ENCODE results near the gene SERPINA4.

The SERPINA4 gene

DNA sequence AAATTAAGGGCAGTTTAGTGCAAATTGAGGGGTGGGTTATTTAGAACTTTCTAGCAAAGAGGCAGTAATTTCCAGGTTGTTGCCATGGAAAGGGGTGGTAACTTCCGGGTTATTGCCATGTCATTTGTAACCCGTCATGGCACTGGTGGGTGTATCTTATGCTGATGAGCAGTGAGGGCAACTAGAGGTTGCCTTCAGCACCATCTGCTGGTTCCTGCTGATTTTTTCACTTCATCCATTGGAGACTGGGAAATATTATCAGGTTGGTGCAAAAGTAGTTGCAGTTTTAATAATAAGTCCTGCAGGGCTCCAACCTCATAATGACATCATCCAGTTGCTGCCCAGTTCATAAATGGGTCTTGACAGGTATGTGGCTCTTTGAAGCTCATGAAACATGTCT, 24.4 kb upstream of the SERPINA4 start:
- H3K27ac ChIP-seq (ENCODE audit: extremely low read depth, low read depth, low read length), result no peak overlapping the region
- no peaks in the 10 kb centered on the region for H3K9me3 ChIP-seq (ENCODE audit: control insufficient read depth, insufficient read depth, low read depth, low read length)
- ChIA-PET POLR2A (no interaction called here), CTCF (no interaction called here)
- H3K4me1 ChIP-seq (ENCODE audit: control insufficient read depth, insufficient read depth, low read length), result no peaks in the 10 kb centered on the region
- no peaks in the 10 kb centered on the region for H3K36me3 ChIP-seq (ENCODE audit: control insufficient read depth in 2 of 2, insufficient read depth in 1 of 2, low read length in 2 of 2)
- H3K4me3 ChIP-seq (ENCODE audit: low read depth, low read length), result no peak overlapping the region
- TF ChIP-seq, protein P1, sequence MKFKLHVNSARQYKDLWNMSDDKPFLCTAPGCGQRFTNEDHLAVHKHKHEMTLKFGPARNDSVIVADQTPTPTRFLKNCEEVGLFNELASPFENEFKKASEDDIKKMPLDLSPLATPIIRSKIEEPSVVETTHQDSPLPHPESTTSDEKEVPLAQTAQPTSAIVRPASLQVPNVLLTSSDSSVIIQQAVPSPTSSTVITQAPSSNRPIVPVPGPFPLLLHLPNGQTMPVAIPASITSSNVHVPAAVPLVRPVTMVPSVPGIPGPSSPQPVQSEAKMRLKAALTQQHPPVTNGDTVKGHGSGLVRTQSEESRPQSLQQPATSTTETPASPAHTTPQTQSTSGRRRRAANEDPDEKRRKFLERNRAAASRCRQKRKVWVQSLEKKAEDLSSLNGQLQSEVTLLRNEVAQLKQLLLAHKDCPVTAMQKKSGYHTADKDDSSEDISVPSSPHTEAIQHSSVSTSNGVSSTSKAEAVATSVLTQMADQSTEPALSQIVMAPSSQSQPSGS (tag by site-specific recombination; IDR thresholded peaks at IDR 0.05; ENCODE audit: low read depth), result peak; percentile 55
- TF ChIP-seq MYNN (tag by site-specific recombination; IDR thresholded peaks at IDR 0.05; ENCODE audit: borderline replicate concordance) (no peak), SETDB1 (IDR thresholded peaks at IDR 0.05; ENCODE audit: insufficient read length, low read length) (peak; percentile 33), ZNF791 (tag by site-specific recombination; IDR thresholded peaks at IDR 0.05) (no peak), YY2 (tag by site-specific recombination; IDR thresholded peaks at IDR 0.05) (no peak), ZFP3 (tag by site-specific recombination; IDR thresholded peaks at IDR 0.05; ENCODE audit: low read depth) (no peak), ZBTB48 (tag by site-specific recombination; IDR thresholded peaks at IDR 0.05) (no peak), ZIC2 (tag by site-specific recombination; IDR thresholded peaks at IDR 0.05) (no peak), ZNF423 (tag by site-specific recombination; IDR thresholded peaks at IDR 0.05) (no peak), ZNF146 (tag by site-specific recombination; IDR thresholded peaks at IDR 0.05) (no peak), ZBTB21 (tag by site-specific recombination; IDR thresholded peaks at IDR 0.05) (no peak), MZF1 (tag by site-specific recombination; IDR thresholded peaks at IDR 0.05; ENCODE audit: borderline replicate concordance) (no peak), ZNF391 (tag by site-specific recombination; IDR thresholded peaks at IDR 0.05; ENCODE audit: borderline replicate concordance, low read depth) (no peak), ZNF394 (tag by site-specific recombination; IDR thresholded peaks at IDR 0.05; ENCODE audit: borderline replicate concordance) (no peak), ZNF16 (tag by site-specific recombination; IDR thresholded peaks at IDR 0.05; ENCODE audit: low read depth) (no peak), BCL11A (tag by site-specific recombination; IDR thresholded peaks at IDR 0.05; ENCODE audit: low read depth) (no peak), ZNF610 (tag by site-specific recombination; IDR thresholded peaks at IDR 0.05; ENCODE audit: borderline replicate concordance) (no peak), ZFHX2 (tag by site-specific recombination; conservative IDR thresholded peaks at IDR 0.05) (no peak), ZNF521 (tag by site-specific recombination; IDR thresholded peaks at IDR 0.05) (no peak), ZNF558 (tag by site-specific recombination; IDR thresholded peaks at IDR 0.05) (no peak), ZNF549 (tag by site-specific recombination; IDR thresholded peaks at IDR 0.05) (peak; percentile 86)
- TF ChIP-seq, protein P2, sequence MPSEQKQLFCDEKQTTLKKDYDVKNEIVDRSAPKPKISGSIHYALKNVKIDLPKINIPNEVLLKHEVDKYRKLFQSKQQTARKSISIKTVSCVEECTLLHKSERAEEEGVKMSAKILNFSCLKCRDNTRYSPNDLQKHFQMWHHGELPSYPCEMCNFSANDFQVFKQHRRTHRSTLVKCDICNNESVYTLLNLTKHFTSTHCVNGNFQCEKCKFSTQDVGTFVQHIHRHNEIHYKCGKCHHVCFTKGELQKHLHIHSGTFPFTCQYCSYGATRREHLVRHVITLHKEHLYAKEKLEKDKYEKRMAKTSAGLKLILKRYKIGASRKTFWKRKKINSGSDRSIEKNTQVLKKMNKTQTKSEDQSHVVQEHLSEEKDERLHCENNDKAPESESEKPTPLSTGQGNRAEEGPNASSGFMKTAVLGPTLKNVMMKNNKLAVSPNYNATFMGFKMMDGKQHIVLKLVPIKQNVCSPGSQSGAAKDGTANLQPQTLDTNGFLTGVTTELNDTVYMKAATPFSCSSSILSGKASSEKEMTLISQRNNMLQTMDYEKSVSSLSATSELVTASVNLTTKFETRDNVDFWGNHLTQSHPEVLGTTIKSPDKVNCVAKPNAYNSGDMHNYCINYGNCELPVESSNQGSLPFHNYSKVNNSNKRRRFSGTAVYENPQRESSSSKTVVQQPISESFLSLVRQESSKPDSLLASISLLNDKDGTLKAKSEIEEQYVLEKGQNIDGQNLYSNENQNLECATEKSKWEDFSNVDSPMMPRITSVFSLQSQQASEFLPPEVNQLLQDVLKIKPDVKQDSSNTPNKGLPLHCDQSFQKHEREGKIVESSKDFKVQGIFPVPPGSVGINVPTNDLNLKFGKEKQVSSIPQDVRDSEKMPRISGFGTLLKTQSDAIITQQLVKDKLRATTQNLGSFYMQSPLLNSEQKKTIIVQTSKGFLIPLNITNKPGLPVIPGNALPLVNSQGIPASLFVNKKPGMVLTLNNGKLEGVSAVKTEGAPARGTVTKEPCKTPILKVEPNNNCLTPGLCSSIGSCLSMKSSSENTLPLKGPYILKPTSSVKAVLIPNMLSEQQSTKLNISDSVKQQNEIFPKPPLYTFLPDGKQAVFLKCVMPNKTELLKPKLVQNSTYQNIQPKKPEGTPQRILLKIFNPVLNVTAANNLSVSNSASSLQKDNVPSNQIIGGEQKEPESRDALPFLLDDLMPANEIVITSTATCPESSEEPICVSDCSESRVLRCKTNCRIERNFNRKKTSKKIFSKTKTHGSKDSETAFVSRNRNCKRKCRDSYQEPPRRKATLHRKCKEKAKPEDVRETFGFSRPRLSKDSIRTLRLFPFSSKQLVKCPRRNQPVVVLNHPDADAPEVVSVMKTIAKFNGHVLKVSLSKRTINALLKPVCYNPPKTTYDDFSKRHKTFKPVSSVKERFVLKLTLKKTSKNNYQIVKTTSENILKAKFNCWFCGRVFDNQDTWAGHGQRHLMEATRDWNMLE (tag by site-specific recombination; conservative IDR thresholded peaks at IDR 0.05; ENCODE audit: low read depth), result 0 out of 2 replicates have a peak, but pooled peaks have one; percentile 39
- TF ChIP-seq, protein P3, sequence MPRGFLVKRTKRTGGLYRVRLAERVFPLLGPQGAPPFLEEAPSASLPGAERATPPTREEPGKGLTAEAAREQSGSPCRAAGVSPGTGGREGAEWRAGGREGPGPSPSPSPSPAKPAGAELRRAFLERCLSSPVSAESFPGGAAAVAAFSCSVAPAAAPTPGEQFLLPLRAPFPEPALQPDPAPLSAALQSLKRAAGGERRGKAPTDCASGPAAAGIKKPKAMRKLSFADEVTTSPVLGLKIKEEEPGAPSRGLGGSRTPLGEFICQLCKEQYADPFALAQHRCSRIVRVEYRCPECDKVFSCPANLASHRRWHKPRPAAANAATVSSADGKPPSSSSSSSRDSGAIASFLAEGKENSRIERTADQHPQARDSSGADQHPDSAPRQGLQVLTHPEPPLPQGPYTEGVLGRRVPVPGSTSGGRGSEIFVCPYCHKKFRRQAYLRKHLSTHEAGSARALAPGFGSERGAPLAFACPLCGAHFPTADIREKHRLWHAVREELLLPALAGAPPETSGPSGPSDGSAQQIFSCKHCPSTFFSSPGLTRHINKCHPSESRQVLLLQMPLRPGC (tag by site-specific recombination; IDR thresholded peaks at IDR 0.05), result no peak
- TF ChIP-seq, protein P4, sequence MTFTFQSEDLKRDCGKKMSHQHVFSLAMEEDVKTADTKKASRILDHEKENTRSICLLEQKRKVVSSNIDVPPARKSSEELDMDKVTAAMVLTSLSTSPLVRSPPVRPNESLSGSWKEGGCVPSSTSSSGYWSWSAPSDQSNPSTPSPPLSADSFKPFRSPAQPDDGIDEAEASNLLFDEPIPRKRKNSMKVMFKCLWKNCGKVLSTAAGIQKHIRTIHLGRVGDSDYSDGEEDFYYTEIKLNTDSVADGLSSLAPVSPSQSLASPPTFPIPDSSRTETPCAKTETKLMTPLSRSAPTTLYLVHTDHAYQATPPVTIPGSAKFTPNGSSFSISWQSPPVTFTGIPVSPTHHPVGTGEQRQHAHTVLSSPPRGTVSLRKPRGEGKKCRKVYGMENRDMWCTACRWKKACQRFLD (tag by site-specific recombination; IDR thresholded peaks at IDR 0.05), result no peak
- TF ChIP-seq, protein P5, sequence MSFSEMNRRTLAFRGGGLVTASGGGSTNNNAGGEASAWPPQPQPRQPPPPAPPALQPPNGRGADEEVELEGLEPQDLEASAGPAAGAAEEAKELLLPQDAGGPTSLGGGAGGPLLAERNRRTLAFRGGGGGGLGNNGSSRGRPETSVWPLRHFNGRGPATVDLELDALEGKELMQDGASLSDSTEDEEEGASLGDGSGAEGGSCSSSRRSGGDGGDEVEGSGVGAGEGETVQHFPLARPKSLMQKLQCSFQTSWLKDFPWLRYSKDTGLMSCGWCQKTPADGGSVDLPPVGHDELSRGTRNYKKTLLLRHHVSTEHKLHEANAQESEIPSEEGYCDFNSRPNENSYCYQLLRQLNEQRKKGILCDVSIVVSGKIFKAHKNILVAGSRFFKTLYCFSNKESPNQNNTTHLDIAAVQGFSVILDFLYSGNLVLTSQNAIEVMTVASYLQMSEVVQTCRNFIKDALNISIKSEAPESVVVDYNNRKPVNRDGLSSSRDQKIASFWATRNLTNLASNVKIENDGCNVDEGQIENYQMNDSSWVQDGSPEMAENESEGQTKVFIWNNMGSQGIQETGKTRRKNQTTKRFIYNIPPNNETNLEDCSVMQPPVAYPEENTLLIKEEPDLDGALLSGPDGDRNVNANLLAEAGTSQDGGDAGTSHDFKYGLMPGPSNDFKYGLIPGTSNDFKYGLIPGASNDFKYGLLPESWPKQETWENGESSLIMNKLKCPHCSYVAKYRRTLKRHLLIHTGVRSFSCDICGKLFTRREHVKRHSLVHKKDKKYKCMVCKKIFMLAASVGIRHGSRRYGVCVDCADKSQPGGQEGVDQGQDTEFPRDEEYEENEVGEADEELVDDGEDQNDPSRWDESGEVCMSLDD (tag by site-specific recombination; IDR thresholded peaks at IDR 0.05), result no peak
- TF ChIP-seq, protein P6, sequence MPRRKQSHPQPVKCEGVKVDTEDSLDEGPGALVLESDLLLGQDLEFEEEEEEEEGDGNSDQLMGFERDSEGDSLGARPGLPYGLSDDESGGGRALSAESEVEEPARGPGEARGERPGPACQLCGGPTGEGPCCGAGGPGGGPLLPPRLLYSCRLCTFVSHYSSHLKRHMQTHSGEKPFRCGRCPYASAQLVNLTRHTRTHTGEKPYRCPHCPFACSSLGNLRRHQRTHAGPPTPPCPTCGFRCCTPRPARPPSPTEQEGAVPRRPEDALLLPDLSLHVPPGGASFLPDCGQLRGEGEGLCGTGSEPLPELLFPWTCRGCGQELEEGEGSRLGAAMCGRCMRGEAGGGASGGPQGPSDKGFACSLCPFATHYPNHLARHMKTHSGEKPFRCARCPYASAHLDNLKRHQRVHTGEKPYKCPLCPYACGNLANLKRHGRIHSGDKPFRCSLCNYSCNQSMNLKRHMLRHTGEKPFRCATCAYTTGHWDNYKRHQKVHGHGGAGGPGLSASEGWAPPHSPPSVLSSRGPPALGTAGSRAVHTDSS (tag by site-specific recombination; IDR thresholded peaks at IDR 0.05), result no peak

All from HEK293 (cell line).